HUES64 (cell line): ENCODE data around the gene IFT81.

ENCODE experiments used
- H3K27ac ChIP-seq: 2 replicates; pipeline ENCODE4 v1.7.0; 2013; ENCODE audit warnings: low read depth, low read length, inconsistent platforms
- H3K27me3 ChIP-seq: 2 replicates; pipeline ENCODE4 v1.6.1; 2013; ENCODE audit warnings: mild to moderate bottlenecking, low read length; ENCODE audit not compliant: insufficient read depth
- H3K36me3 ChIP-seq: 2 replicates; pipeline ENCODE4 v1.6.1; 2013; ENCODE audit warnings: mild to moderate bottlenecking, low read length; ENCODE audit not compliant: insufficient read depth
- H3K4me1 ChIP-seq: 2 replicates; pipeline ENCODE4 v1.6.1; 2013; ENCODE audit warnings: mild to moderate bottlenecking, low read length, moderate library complexity; ENCODE audit not compliant: insufficient read depth
- H3K4me3 ChIP-seq: 2 replicates; pipeline ENCODE4 v1.5.1; 2013; ENCODE audit warnings: mild to moderate bottlenecking, low read length, moderate library complexity
- H3K9ac ChIP-seq: 2 replicates; pipeline ENCODE4 v1.6.1; 2013; ENCODE audit warnings: mild to moderate bottlenecking, low read depth, low read length
- H3K9me3 ChIP-seq: 2 replicates; pipeline ENCODE4 v1.6.1; 2013; ENCODE audit warnings: low read depth, low read length; ENCODE audit not compliant: insufficient read depth
- WGBS: fragments of 150-250, 120-280 bp; methylation state at CpG from one replicate; pipeline ENCODE4 v1.1.7; 2013; ENCODE audit warnings: missing lambda C conversion rate; 5-methylcytosine and 5-hydroxymethylcytosine counted together

IFT81 gene

DNA sequence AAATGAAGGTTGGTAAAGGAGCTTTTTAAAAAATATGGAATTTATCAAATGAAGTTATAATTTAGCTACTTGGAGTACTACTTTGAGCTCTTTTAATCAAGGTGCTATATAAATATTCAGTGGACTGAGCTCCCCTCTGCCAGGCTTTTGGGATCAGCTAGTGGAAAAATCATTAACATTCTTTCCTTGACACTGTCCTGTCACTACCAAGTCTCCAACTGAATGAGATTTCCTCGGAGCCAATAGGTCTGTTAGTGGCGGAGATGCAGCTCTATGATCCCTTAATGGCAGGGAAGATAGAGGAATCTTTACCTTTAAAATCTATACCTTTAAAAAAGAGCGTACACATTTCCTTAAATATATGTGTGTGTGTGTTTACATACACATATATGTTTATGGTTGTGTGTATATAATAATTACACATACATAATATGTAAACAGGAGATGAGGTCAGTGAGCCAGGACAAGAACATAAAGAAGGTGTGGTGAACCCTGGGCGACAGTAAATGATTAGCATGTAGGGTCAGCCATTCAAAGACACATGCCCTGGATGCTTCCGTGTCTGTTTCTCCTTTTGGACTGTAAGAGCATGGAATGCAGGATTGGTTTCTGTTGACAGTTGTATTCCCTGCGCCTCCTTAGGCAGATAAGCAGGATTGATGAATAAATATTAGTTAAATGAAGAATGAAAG, 109.2 kb downstream of the IFT81 start:
- Histone ChIP-seq H3K27me3 (no peaks in the 10 kb centered on the region), H3K27ac (no peak overlapping the region), H3K4me1 (no peaks in the 10 kb centered on the region), H3K4me3 (no peak overlapping the region), H3K9ac (no peak overlapping the region), H3K36me3 (no peaks in the 10 kb centered on the region), H3K9me3 (no peaks in the 10 kb centered on the region)
- 77% methylated on average over 5 of the region's 6 CpGs for WGBS

- H3K27ac ChIP-seq: no peak overlapping the region
- no peak overlapping the region for H3K4me3 ChIP-seq
Measured at GRCh38 chr12:110234331-110234751, 110.2 kb downstream of the IFT81 start.

DNA sequence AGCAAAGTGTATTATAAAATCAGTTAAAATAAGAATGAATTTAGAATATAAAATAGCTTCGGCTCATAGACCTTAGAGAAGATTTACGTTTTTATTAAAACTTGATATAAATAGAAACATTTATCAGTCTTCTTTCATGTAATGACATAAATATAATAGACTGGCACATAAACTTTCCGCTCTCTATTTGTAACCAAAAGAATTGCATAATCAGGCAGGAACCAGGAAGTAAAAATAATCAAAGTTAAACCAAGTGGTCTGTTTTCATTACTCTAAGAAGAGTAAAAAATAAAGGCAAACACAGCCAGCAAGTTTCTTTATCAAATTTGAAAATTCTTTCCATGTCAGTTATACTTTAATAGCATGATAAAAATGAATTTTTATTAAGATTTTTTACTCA, 110.6 kb downstream of the IFT81 start:
- Histone ChIP-seq H3K4me3 (no peak overlapping the region), H3K9me3 (no peaks in the 10 kb centered on the region), H3K27me3 (no peaks in the 10 kb centered on the region), H3K27ac (no peak overlapping the region), H3K36me3 (no peaks in the 10 kb centered on the region), H3K4me1 (no peaks in the 10 kb centered on the region), H3K9ac (no peak overlapping the region)
- WGBS: no CpG with 5 or more reads among the region's 3 CpGs

More at GRCh38 chr12:110234331-110234751, 110.2 kb downstream of the IFT81 start:
- Histone ChIP-seq H3K9me3 (no peaks in the 10 kb centered on the region), H3K4me1 (no peaks in the 10 kb centered on the region), H3K27me3 (no peaks in the 10 kb centered on the region), H3K36me3 (no peaks in the 10 kb centered on the region), H3K9ac (no peak overlapping the region)
- 78% methylated on average over 2 of the region's 2 CpGs for WGBS

DNA sequence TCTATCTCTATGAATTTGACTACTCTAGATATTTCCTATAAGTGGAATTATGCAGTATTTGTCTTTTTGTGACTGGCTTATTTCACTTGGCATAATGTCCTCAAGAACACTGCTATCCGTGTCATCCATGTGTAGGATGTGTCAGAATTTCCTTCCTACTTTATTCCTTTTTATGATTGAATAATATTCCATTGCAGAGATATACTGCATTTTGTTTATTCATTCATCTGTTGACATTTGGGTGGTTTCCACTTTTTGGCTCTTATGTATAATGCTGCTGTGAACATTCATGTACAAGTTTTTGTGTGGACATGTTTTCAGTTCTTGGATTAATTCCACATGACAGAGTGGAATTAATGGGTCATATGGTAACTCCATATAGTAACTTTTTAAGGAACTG, 111.2 kb downstream of the IFT81 start:
- H3K4me3 ChIP-seq: no peak overlapping the region
- H3K27ac ChIP-seq: no peak overlapping the region
- H3K9ac ChIP-seq: no peak overlapping the region
- no peaks in the 10 kb centered on the region for H3K4me1 ChIP-seq
- H3K36me3 ChIP-seq: no peaks in the 10 kb centered on the region
- H3K27me3 ChIP-seq: no peaks in the 10 kb centered on the region
- no CpG with 5 or more reads among the region's 1 CpG for WGBS
- no peaks in the 10 kb centered on the region for H3K9me3 ChIP-seq

GRCh38 chr12:110243227-110243626, 119.1 kb downstream of the IFT81 start:
- Histone ChIP-seq H3K4me1 (peaks cover 10% of the 10 kb centered on the region; the same call in 1 of the 2 replicates), H3K27ac (no peak overlapping the region), H3K27me3 (no peaks in the 10 kb centered on the region), H3K36me3 (no peaks in the 10 kb centered on the region), H3K4me3 (no peak overlapping the region), H3K9ac (no peak overlapping the region), H3K9me3 (no peaks in the 10 kb centered on the region)
- WGBS: 97% methylated on average over 5 of the region's 5 CpGs

GRCh38 chr12:110244372-110244771, 120.2 kb downstream of the IFT81 start:
- WGBS: 87% methylated on average over 12 of the region's 12 CpGs
- no peak overlapping the region for H3K27ac ChIP-seq
- no peak overlapping the region for H3K9ac ChIP-seq

GRCh38 chr12:110244829-110245228, 120.7 kb downstream of the IFT81 start:
- Histone ChIP-seq H3K27ac (no peak overlapping the region), H3K4me3 (no peak overlapping the region), H3K4me1 (peaks cover 10% of the 10 kb centered on the region; the same call in 1 of the 2 replicates), H3K27me3 (no peaks in the 10 kb centered on the region), H3K9ac (no peak overlapping the region), H3K36me3 (no peaks in the 10 kb centered on the region), H3K9me3 (no peaks in the 10 kb centered on the region)
- WGBS: 21% methylated on average over 8 of the region's 8 CpGs

More at GRCh38 chr12:110244372-110244771, 120.2 kb downstream of the IFT81 start:
- peaks cover 10% of the 10 kb centered on the region; the same call in 1 of the 2 replicates for H3K4me1 ChIP-seq
- H3K27me3 ChIP-seq: no peaks in the 10 kb centered on the region
- no peak overlapping the region for H3K4me3 ChIP-seq
- no peaks in the 10 kb centered on the region for H3K9me3 ChIP-seq
- H3K36me3 ChIP-seq: no peaks in the 10 kb centered on the region

DNA sequence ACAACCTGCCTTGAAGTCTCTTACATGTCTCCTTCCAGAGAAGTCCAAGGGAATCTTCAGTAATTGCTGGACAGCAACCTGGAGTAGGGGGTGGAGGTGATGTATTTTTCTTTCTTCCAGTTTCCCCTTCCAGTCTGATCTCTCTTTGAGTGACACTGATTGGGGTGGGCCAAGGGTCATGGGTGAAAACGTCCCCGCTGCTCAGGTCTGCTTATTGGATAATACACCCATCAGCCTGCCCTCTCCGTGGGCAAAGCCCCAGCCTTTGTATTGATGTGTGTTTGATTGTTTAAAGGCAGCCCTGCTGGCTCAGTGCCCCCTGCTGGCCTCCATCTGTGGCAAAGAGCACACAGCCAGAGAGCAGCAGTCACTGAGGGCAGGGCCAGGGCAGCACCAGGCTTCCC, 121.2 kb downstream of the IFT81 start:
- H3K36me3 ChIP-seq: no peaks in the 10 kb centered on the region
- WGBS: 28% methylated on average over 3 of the region's 3 CpGs
- no peak overlapping the region for H3K27ac ChIP-seq
- H3K9me3 ChIP-seq: no peaks in the 10 kb centered on the region
- no peaks in the 10 kb centered on the region for H3K27me3 ChIP-seq
- no peak overlapping the region for H3K9ac ChIP-seq
- H3K4me3 ChIP-seq: no peak overlapping the region
- peaks cover 10% of the 10 kb centered on the region; the same call in 1 of the 2 replicates for H3K4me1 ChIP-seq

DNA sequence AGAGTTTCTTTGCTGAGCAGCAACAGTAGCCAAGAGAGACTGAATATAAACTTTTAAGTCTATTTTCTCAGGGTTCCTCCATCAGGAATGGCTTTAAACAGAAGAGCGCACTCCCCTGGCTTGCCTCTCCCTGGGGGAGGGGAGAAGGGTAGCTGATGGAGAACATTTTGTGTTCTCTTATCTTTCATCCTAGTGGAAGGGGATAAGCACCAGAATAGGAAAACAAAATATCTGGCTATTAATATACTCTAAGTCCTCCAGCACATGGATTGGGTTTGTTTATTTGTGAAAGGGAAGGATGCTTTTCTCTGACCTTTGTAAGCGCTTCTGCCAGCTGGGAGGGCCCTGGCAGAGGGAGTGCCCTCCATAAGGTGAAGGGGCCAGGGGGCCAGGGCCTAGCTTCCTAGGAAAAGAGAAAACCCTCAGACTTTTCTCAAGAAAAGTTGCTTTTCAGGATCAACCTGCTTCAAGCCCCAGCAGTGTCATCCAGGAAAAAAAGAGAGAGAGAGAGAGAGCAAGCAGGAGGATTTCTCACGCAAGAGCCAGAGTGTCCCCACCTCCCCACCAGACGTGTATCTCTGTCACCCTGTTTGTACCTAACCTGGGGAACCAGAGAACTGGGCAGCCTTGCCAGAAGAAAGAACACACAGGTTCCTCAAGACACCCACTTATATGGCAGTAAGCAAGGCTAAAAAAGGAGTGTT, 122.6 kb downstream of the IFT81 start:
- H3K27ac ChIP-seq: no peak overlapping the region
- no peak overlapping the region for H3K9ac ChIP-seq
- H3K36me3 ChIP-seq: no peaks in the 10 kb centered on the region
- 81% methylated on average over 3 of the region's 4 CpGs for WGBS
- H3K4me1 ChIP-seq: peaks cover 10% of the 10 kb centered on the region; the same call in 1 of the 2 replicates
- H3K9me3 ChIP-seq: no peaks in the 10 kb centered on the region
- H3K27me3 ChIP-seq: no peaks in the 10 kb centered on the region
- no peak overlapping the region for H3K4me3 ChIP-seq

DNA sequence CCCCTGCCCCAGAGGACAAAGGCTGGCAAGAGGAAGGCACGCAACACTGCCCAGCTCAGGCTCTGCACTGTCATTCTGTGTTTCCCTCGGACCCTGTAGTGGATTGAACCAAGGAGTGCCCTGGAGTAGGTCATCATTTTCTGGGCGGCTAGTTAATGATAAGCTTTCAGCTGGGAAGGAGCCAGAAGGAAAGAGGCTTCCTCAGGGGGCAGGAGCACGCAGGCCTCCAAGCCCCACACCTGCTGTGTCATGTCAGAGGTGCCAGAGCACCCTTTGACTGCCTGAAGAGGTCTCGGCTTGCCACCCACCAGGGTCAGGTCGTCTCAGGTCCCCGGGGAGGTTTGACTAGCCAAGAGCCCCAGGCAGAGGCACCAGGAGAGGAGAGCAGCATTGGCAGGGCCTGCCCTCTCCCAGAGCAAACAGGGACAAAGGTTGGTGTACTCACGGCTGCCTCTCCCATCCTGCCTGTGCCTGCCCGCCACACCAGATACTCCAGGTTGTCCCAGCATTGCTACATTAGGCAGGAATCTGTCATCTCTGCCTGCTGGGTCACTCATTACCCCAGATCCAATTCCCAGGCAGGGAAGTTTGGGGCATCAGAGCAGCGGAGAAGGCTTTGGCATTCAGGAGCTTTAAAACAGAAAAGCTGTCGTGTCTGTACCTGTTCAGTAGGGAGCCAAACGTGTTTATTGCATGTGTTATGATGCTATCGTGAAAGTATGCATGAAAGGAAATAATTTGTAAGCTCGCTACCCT, 123.4 kb downstream of the IFT81 start:
- H3K27me3 ChIP-seq: no peaks in the 10 kb centered on the region
- H3K27ac ChIP-seq: no peak overlapping the region
- peaks cover 10% of the 10 kb centered on the region; the same call in 1 of the 2 replicates for H3K4me1 ChIP-seq
- H3K36me3 ChIP-seq: no peaks in the 10 kb centered on the region
- no peak overlapping the region; the same call in 1 of the 2 replicates for H3K9ac ChIP-seq
- WGBS: 87% methylated on average over 14 of the region's 14 CpGs
- H3K4me3 ChIP-seq: no peak overlapping the region
- H3K9me3 ChIP-seq: no peaks in the 10 kb centered on the region

DNA sequence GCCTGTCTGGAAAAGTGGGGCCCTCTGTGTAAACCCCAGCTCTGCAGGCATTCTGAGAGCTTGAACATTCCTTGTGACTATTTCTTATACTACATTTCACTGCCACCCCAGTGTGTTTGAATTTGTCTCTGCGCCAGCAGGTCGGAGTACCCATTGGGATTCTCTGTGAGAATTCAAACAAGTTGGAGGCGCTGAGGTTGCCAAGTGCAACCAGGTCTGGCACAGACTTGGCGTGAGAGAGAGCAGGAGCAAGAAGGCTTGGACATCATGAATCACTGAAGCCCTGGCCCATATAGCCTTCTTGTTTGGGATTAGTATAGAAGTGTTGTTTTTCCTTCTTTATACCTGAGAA, 123.9 kb downstream of the IFT81 start:
- no peaks in the 10 kb centered on the region for H3K36me3 ChIP-seq
- no peaks in the 10 kb centered on the region for H3K9me3 ChIP-seq
- no peak overlapping the region for H3K4me3 ChIP-seq
- peaks cover 10% of the 10 kb centered on the region; the same call in 1 of the 2 replicates for H3K4me1 ChIP-seq
- H3K27me3 ChIP-seq: no peaks in the 10 kb centered on the region
- 96% methylated on average over 4 of the region's 4 CpGs for WGBS
- no peak overlapping the region for H3K27ac ChIP-seq
- no peak overlapping the region for H3K9ac ChIP-seq
